Sigmoid colon (tissue), 4 donors: ENCODE data around the gene SFXN5.

Experiments used
- EP300 ChIP-seq, 4 donors: sonication (generic); formaldehyde crosslinking; IDR thresholded peaks; one replicate each; pipeline ENCODE4 v1.6.1; 2017; ENCODE audit warnings: antibody characterized with exemption in 4 of 4
- POLR2A ChIP-seq, 2 donors: fragments of 450-650 bp; IDR thresholded peaks; one replicate each; pipeline ENCODE4 v1.6.1; 2016; ENCODE audit warnings: antibody characterized with exemption in 2 of 2, mild to moderate bottlenecking in 2 of 2, moderate library complexity in 2 of 2
- TF ChIP-seq, protein P1 (sequence below), 4 experiments: fragments of 450-650 bp in 3 of 4; fragments of 200-600 bp in 1 of 4; IDR thresholded peaks; one replicate each; pipeline ENCODE4 v1.5.1; 2016 to 2019; ENCODE audit warnings: antibody characterized with exemption in 4 of 4, mild to moderate bottlenecking in 3 of 4, moderate library complexity in 2 of 4

- TF ChIP-seq, protein P1, sequence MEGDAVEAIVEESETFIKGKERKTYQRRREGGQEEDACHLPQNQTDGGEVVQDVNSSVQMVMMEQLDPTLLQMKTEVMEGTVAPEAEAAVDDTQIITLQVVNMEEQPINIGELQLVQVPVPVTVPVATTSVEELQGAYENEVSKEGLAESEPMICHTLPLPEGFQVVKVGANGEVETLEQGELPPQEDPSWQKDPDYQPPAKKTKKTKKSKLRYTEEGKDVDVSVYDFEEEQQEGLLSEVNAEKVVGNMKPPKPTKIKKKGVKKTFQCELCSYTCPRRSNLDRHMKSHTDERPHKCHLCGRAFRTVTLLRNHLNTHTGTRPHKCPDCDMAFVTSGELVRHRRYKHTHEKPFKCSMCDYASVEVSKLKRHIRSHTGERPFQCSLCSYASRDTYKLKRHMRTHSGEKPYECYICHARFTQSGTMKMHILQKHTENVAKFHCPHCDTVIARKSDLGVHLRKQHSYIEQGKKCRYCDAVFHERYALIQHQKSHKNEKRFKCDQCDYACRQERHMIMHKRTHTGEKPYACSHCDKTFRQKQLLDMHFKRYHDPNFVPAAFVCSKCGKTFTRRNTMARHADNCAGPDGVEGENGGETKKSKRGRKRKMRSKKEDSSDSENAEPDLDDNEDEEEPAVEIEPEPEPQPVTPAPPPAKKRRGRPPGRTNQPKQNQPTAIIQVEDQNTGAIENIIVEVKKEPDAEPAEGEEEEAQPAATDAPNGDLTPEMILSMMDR (IDR thresholded peaks at IDR 0.05) = no peak
- no peak for TF ChIP-seq POLR2A (IDR thresholded peaks at IDR 0.05)
- no peak for TF ChIP-seq EP300 (IDR thresholded peaks at IDR 0.05)
Measured at GRCh38 chr2:72933646-72934151, 137.8 kb downstream of the SFXN5 start.
